OCI-LY3 (cell line): ENCODE data around the gene SYNE1.

Experiments
- H2AFZ ChIP-seq: fragments of 200-600, 300-600 bp; shearing (Covaris generic); 2 replicates; pipeline ENCODE4 v1.6.0; 2014; ENCODE audit warnings: antibody characterized with exemption, low read depth, low read length
- H3K27ac ChIP-seq: fragments of 200-600, 300-600 bp; sonication (generic); 2 replicates; pipeline ENCODE4 v1.5.1; 2014; ENCODE audit warnings: mild to moderate bottlenecking, low read length, moderate library complexity, mixed read lengths
- H3K27me3 ChIP-seq: fragments of 200-600, 300-600 bp; sonication (generic); 2 replicates; pipeline ENCODE4 v1.6.1; 2014; ENCODE audit warnings: low read depth, low read length, mixed read lengths
- H3K36me3 ChIP-seq: fragments of 200-600, 300-600 bp; sonication (generic); replicated peaks from 2 replicates; pipeline ENCODE3; 2014; ENCODE audit warnings: low read depth, low read length, mixed read lengths
- H3K4me1 ChIP-seq: fragments of 300-600, 200-600 bp; sonication (generic); 2 replicates; pipeline ENCODE4 v1.6.1; 2014; ENCODE audit warnings: low read length, mixed read lengths
- H3K4me2 ChIP-seq: fragments of 200-600, 300-600 bp; sonication (generic); 2 replicates; pipeline ENCODE4 v1.6.1; 2014; ENCODE audit warnings: low read length, mixed read lengths
- H3K4me3 ChIP-seq: fragments of 300-600, 200-600 bp; sonication (generic); 2 replicates; pipeline ENCODE4 v1.5.1; 2014; ENCODE audit warnings: antibody characterized with exemption, mild to moderate bottlenecking, low read length, moderate library complexity
- H3K79me2 ChIP-seq: fragments of 300-600, 200-600 bp; shearing (Covaris generic); 2 replicates; pipeline ENCODE4 v1.6.1; 2014; ENCODE audit warnings: mild to moderate bottlenecking, low read length, mixed read lengths
- H3K9ac ChIP-seq: fragments of 300-600, 200-600 bp; shearing (Covaris generic); 2 replicates; pipeline ENCODE4 v1.6.0; 2014; ENCODE audit warnings: mild to moderate bottlenecking, low read length, moderate library complexity
- H3K9me3 ChIP-seq: fragments of 200-600, 300-600 bp; shearing (Covaris generic); 2 replicates; pipeline ENCODE4 v1.6.1; 2014; ENCODE audit warnings: low read length, mixed read lengths; ENCODE audit not compliant: insufficient read depth
- H4K20me1 ChIP-seq: fragments of 200-600, 300-600 bp; sonication (generic); 2 replicates; pipeline ENCODE4 v1.6.1; 2016; ENCODE audit warnings: low read length, mixed read lengths; ENCODE audit not compliant: insufficient read depth
- EZH2phosphoT487 ChIP-seq: fragments of 200-600 bp; shearing (Covaris generic); IDR thresholded peaks from 2 replicates; pipeline ENCODE4 v1.6.1; 2018; ENCODE audit warnings: antibody characterized with exemption, mixed run types, low read depth
- TF ChIP-seq, protein P1 (sequence below): fragments of 200-600, 300-600 bp; sonication (generic); IDR thresholded peaks from 2 replicates; pipeline ENCODE4 v1.5.1; 2014; ENCODE audit warnings: antibody characterized with exemption, low read length, low read depth

The SYNE1 gene

GRCh38 chr6:152461556-152461955 lies 175.6 kb downstream of the SYNE1 start:
- Histone ChIP-seq H3K27ac (no peak overlapping the region), H3K9me3 (no peaks in the 10 kb centered on the region), H4K20me1 (no peaks in the 10 kb centered on the region), H3K9ac (no peak overlapping the region), H3K27me3 (peaks cover 3% of the 10 kb centered on the region; the same call in 1 of the 2 replicates), H2AFZ (no peak overlapping the region), H3K79me2 (no peaks in the 10 kb centered on the region), H3K4me2 (no peak overlapping the region), H3K36me3 (no peaks in the 10 kb centered on the region), H3K4me1 (no peaks in the 10 kb centered on the region), H3K4me3 (no peak overlapping the region)
- TF ChIP-seq, protein P1, sequence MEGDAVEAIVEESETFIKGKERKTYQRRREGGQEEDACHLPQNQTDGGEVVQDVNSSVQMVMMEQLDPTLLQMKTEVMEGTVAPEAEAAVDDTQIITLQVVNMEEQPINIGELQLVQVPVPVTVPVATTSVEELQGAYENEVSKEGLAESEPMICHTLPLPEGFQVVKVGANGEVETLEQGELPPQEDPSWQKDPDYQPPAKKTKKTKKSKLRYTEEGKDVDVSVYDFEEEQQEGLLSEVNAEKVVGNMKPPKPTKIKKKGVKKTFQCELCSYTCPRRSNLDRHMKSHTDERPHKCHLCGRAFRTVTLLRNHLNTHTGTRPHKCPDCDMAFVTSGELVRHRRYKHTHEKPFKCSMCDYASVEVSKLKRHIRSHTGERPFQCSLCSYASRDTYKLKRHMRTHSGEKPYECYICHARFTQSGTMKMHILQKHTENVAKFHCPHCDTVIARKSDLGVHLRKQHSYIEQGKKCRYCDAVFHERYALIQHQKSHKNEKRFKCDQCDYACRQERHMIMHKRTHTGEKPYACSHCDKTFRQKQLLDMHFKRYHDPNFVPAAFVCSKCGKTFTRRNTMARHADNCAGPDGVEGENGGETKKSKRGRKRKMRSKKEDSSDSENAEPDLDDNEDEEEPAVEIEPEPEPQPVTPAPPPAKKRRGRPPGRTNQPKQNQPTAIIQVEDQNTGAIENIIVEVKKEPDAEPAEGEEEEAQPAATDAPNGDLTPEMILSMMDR = no peak
- TF ChIP-seq EZH2phosphoT487 = no peak

DNA sequence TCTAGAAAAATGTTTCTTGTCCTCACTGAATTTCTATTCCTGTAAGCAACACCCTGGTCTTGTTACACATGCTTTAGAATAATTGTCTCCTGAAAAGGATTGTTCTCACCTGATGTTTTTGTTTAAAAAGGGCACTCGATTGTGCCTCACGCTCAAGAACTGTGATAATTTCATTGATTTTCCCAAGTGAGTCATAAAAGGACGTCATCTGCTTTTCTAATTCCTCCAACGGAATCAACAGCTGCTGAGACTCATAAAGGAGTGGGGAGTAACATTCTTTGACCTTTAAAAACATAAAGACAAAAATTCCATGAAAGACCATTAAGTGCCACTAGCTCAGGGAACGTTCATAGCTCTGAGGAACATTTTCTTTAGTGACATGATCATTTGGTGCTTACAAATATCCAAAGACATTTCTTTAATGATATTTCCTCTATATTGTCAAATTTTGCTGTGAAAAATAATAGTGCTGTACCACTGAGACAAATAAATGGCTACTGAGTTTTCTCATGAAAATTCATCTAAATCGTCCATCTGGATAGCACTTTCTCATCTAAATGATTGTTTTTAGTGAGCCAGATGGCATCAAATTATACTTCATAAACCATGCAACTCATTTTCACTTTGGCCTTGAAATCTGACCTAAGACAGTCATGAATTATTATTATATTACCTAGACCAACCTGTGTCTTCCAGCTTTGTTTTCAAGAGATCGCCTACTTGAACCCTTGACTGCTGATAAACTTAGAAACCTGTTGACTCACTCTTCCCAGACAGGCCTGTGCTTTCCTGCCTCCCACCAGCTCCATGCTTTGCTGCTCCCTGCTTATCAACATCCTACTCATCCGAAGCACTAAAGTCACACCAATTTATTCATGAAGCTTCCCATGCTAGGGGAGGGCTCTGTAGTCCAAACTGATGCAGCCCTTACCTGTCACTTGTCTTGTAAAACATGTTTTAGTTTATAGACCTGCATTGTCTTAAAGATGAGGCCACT lies 178.2 kb downstream of the SYNE1 start:
- H4K20me1 ChIP-seq = no peaks in the 10 kb centered on the region
- H3K4me1 ChIP-seq = no peaks in the 10 kb centered on the region
- H3K36me3 ChIP-seq = no peaks in the 10 kb centered on the region
- H3K27ac ChIP-seq = no peak overlapping the region
- H3K4me3 ChIP-seq = no peak overlapping the region
- H3K9ac ChIP-seq = no peak overlapping the region
- no peak overlapping the region for H2AFZ ChIP-seq
- H3K27me3 ChIP-seq = peaks cover 3% of the 10 kb centered on the region; the same call in 1 of the 2 replicates
- TF ChIP-seq, protein P1 = no peak
- TF ChIP-seq EZH2phosphoT487 = no peak
- no peak overlapping the region for H3K4me2 ChIP-seq
- no peaks in the 10 kb centered on the region for H3K9me3 ChIP-seq
- H3K79me2 ChIP-seq = no peaks in the 10 kb centered on the region

GRCh38 chr6:152457949-152458624 lies 179.1 kb downstream of the SYNE1 start:
- H3K79me2 ChIP-seq = no peaks in the 10 kb centered on the region
- no peak overlapping the region for H3K9ac ChIP-seq
- TF ChIP-seq EZH2phosphoT487 = no peak
- TF ChIP-seq, protein P1 = no peak
- H3K4me1 ChIP-seq = no peaks in the 10 kb centered on the region
- no peaks in the 10 kb centered on the region for H3K9me3 ChIP-seq
- H3K4me2 ChIP-seq = no peak overlapping the region
- no peak overlapping the region for H3K27ac ChIP-seq
- H3K27me3 ChIP-seq = no peaks in the 10 kb centered on the region
- no peaks in the 10 kb centered on the region for H4K20me1 ChIP-seq
- no peak overlapping the region for H3K4me3 ChIP-seq
- H2AFZ ChIP-seq = no peak overlapping the region
- no peaks in the 10 kb centered on the region for H3K36me3 ChIP-seq

GRCh38 chr6:152454003-152454402 lies 183.2 kb downstream of the SYNE1 start:
- H3K4me1 ChIP-seq = no peaks in the 10 kb centered on the region
- no peaks in the 10 kb centered on the region for H3K79me2 ChIP-seq
- H3K9ac ChIP-seq = no peak overlapping the region
- H3K4me2 ChIP-seq = no peak overlapping the region
- H3K27me3 ChIP-seq = no peaks in the 10 kb centered on the region
- H3K9me3 ChIP-seq = no peaks in the 10 kb centered on the region
- no peak overlapping the region for H2AFZ ChIP-seq
- no peak overlapping the region for H3K27ac ChIP-seq
- H3K4me3 ChIP-seq = no peak overlapping the region
- H4K20me1 ChIP-seq = no peaks in the 10 kb centered on the region
- TF ChIP-seq, protein P1 = no peak
- TF ChIP-seq EZH2phosphoT487 = no peak
- no peaks in the 10 kb centered on the region for H3K36me3 ChIP-seq
